Hematopoietic multipotent progenitor cell treated with erythropoietin and hydrocortisone succinate and interleukin-3 and kit ligand, for 15 days (in vitro differentiated cells): ENCODE results near the gene ATP1A3.
"Not testable (repeated sequence)": the region's sequence is repeated elsewhere in the genome, so short reads cannot be mapped to it uniquely, and the experiment has no call there.

ENCODE experiments used
- DNase-seq: peaks from one replicate; pipeline ENCODE4 v3.0.0-alpha.2; 2015; ENCODE audit warnings: low spot score

Gene ATP1A3

DNA sequence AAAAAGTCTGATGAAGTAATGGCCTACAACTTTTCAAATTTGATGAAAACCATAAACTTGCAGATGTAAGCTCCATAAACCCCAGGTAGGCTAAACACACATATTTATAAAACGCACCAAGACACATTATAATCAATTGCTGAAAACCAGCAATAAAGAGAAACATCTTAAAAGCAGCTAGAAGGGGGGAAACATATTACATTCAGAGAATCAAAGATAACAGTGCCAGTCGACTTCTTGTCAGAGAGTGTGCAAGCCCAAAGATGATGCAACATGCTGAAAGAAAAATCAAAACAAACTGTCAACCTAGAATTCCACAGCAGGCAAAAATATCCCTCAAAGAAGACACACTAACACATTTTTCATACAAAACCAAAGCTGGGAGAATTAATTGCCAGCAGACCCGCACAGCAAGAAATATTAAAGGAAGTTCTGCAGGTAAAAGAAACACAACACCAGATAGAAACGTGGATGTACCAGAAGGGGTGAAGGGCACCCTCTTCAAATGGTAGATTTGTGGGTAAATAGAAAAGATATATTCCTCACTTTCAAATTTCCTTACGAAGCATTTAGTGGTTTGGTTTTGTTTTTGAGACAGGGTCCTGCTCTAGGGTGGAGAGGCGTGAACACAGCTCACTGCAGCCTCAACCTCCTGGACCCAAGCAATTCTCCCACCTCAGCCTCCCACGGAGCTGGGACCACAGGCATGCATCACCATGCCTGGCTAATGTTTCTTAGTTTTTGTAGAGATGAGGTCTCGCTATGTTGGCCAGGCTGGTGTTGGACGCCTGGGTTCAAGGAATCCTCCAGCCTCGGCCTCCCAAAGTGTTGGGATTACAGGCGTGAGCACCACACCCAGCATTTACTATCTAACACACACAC lies 16.5 kb upstream of the ATP1A3 start:
- no peak for DNase-seq

DNA sequence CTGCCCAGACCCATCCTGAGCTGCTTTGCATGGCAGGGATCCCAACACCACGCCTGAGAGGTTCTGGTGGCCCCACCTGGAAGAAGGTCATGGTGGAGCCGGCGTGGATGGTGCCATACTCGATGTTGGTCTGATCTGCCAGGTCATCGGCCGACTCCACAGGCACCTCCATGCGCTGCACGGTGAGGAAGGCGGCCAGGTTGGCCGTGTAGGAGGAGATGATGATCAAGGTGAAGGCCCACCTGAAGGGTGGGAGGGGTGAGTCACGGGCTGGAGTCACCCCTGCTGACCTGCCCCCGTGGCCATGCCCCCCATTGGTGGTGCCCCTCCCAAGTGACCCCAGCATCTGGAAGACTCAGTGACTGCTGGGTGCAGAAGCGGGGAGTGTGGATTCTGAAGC lies 12.5 kb upstream of the ATP1A3 start:
- DNase-seq, result no peak

DNA sequence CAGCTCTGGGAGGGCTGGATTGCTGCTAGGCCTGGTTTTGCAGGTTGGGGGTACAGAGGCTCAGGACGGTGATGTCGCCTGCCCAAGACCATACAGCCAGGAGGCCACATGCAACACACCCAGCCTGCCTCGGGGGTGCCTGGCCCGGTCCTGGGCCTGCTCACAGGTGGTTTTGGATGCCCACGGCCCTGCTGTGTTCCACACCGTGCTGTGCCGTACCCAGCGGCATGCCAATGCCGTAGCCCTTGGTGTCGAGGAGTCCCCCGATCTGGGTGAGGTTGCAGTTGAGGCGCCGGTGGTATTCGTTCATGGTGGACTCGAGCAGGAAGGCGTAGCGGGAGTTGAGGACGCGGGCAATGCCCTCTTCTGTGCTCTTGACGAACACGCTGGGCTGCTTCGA lies 11.5 kb upstream of the ATP1A3 start:
- DNase-seq, result no peak

DNA sequence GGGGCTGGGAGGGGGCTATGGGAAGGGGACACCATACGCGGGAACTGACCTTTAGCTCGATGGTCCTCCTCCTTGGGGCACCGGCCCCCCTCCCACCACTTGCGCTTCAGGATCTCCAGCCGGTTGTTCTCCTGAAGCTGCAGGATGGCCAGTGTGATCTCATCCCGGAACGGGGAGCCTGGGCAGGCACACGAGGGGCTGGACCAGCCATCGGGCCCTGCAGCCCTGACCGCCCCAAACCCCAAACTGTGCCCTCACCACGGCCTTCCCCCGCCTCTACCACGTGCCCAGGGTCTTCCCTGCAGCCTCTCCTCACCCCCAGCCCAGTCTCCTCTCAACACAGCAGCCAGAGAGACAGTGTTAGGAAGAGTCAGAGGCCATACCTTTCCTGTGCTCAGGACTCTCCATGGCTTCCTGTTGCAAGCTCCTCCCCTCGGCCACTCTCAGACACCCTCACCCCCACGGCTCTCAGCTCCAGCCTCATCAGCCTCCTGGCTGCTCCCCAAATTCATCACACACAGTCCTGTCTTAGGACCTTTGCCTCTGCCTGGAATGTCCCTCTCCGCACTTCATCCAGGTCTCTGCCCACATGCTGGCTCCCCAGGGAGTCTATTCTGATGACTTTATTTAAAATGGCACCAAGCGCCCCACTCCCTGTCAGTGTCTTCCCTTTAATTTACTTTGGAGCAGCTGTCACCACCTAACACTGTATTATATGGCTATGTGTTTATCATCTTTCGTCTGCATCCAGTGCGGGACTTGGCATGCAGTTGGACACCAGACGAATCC lies 9.7 kb upstream of the ATP1A3 start:
- DNase-seq, result no peak

DNA sequence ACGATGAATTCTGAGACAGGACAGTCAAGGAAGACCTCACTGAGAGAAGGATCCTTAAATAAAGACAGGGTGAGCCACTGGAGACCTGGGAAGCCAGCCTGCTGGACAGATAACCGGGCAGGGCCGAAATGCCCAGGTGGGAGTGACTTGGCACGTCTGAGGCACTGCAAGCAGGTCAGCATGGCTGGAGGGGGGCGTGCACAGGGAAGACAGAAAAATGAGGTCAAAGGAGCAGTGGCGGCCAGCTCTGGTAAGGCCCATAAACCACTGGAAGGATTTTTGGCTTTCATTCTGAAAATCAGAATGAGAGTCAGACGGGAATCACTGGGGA lies 5.8 kb upstream of the ATP1A3 start:
- no peak for DNase-seq

DNA sequence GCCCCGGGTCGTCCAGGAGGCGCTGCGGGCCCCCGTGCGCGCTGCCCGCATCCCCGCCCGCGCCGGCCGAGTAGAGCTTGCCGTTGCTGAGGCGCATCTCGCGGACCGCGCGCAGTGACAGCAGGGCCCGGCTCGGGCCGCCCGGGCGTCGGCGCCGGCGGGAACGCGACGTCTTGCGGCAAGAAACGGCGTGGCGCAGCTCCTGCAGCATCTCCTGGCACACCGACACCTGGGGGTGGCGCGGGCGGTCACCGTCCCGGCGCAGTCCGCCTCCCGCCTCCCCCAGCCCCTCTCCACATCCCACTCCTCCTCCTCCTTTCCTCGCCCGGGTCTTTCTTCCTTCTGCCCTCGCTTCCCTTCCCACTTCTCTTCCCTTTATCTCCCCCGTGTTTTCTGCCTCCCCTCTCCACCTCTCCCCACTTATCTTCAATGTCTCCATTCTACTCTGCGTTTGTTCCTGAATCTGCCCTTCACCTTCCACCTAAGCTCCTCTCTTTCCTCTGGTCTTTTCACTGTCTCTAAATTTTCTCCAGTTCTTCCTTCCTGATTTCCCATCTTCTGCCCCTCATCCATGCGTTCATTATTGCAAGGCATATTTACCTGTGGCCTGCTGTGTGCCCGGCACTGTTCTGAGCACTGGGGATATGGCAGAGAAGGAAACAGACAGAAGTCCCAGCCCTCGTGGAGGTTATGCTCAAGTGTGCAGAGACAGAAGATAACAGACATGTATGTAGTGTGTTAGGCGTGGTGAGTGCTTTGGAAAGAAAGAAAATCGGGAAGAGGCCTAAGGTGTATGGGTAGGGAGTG lies 5.2 kb upstream of the ATP1A3 start:
- DNase-seq, result no peak

DNA sequence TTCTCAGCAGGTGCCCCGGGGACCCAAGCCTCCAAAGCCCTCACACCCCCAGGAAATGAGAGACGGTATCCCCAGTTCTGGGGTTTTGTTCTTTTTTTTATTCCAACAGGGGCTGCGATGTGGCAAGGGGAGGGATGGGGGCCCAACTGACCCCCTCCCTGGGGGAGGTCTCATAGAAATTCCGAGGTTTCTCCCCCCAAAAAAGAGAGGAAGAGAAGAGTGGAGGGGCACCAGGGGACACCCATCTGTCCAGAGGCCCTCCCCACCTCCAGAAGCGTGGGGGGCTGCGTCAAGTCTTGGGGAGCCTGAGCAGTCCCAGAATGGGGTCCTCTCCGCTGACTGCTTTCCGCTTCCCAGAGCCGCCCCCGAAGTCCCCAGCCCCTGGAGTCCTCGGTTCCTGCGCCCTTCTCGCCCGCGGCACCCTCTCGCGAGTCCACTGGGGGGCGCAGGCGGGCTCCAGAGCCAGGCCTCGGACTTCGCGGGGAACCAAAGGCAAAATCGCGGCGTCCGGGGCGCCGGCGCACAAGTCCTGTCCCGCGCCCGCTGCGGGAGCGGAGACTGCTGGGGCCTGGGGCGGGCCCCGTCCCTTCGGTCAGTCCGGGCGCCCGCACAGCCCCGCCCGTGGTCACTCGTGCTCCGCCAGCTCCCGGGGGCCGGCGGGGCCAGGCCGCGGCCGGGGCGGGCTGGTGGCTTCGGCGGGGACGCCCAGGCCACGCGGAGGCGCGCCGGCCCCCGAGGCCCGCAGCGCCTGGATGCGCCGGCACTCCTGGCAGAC lies 4.4 kb upstream of the ATP1A3 start:
- no peak for DNase-seq

DNA sequence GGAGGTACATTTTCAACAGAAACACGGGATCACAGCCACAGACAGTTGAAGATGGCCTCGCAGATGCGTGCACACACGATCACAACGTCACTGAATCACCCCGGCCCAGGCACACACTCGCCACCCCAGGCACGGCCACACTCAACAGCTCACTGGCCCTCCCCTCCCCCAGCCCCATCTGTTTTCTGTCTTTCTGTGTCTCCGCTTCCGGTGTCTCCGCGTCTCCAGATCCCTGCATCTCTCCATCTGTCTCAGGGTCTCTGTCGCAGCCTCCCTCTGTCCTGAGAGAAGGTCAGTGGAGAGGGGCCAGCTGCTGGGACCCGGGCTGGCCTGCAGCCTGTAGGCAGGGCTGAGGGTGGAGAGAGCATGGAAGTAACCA lies 3.8 kb upstream of the ATP1A3 start:
- DNase-seq, result no peak

DNA sequence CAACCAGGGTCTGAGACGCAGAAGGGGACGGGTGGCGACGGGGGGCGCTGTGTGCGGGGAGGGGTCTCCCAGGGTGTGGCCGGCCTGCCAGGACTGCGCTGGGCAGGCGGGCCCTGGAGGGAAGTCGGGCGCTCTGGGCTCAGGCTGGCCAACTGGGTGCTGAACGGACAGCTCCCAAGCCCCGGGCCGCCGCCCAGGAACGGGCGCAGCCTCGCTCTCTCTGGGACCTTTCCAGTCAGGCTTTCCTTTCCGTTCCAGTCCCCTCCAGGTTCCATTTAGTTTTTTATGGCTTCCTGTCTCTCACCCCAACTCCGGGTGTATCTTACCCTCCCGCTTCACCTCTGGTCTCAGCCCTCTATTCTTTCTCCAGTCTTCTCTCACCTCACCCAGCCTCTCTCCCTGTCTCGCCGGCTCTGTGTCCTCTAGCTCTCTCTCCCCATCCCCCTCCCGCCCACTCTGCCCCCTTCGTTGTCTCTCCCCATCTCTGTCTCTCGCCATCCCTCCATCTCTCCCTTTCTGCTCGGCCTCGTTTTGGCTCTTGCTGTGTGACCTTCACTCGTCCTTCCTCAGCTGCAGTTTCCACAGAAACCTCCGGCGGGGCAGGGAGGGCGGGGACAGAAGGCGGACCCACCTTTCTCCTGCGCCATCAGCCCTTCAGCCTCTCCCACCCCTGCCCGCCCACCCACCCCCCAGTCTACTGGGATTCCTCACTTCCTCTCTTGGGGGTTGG lies 3.3 kb upstream of the ATP1A3 start:
- DNase-seq, result no peak

DNA sequence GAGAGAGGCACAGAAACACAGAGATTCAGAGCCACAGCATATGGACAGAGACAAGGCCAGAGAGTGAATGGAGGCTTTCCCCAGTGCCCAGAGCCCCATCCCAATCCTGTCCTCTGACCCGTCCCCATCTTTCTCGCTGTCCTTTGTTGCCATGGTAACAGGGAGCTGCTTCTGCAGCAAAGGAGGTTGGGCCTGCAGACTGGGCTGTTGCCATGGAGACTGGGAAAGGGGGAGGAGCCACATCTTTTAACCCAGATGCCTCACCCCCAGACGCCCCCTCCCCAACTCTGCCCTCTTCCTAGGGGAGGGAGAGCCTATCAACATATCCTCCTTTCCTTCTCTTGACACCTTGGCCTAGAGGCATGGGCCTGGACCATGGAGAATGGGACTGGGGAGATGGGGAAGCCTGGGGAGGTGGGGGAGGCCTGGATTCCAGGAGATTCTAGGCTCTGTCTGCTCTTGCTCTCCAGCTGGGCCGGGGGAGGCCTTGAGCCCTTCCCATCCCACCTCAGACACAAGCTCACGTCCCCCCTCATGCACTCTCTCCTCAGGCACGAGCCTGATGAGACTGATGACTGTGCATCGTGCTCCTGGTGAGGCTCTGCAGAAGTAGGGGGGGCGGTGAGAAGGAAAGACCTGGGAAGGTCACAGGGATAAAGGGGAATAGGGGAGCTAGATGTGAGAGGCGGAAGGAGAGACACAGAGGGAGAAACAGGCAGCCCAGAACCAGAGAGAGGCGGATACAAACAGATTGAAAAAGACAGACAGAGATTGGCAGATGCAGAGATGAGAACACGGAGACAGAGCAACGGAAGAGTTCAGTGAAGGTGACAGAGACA lies 2.1 kb upstream of the ATP1A3 start:
- DNase-seq, result no peak

DNA sequence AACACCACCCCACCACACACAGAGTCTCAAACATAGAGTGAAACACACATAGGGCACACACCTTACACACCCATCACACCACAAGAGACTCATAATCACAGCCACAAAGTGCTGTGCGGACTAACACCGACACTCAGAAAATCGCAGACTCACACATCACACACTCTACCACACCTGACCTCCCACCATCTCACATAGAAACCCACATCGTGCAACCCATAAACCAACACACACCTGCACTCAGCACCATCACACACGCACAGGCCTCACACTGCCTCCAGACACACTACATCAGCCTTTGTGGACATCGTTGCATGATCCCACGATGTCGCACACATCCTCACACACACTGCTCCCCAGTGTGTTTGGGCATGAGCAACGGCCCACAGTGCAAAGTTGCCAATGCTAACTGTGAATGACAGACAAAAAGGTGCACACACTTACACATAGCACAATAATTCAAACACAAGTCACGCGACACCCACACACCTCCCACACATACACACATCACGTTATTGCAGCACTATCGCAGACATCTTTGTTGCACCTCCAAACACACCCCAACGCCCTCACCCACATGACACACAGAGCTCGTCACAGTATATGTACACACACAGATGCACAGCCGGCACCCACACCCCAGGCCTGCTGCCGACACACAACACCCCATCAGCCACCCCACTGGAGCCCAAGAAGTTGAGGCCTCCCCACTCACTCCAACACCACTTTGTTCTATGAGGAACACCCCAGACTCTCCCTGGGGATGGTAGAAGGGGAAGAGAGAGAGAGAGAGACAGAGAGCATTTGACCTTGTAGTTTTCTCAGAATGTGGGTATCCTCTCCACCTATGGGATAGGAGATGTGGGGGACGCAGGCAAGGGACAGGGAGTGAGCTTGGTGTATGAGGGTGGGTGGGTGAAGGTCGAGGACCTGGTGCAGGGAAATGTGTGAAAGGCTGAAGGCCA lies 1.2 kb upstream of the ATP1A3 start:
- DNase-seq, result no peak

DNA sequence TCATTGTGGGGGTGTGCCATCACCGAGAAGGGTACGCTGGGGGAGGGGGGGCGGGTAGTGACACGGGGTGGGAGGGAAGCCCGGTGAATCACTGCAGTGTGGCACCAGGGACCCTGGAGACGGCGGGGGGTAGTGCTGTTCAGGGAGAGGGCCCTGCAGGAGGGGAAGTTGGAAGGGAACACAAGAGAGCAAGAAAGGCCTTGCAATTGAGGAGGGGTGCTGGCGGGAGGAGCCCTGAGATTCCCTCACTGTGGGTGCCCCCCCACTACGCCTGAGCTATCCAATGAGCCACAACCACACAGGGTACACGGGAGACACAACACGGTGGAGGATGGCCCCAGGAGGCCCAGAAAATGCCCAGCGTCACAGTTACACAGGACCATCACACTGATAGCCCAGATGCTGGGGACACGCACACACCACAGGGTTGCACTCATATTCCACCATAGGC lies 516 bp upstream of the ATP1A3 start:
- no peak for DNase-seq

DNA sequence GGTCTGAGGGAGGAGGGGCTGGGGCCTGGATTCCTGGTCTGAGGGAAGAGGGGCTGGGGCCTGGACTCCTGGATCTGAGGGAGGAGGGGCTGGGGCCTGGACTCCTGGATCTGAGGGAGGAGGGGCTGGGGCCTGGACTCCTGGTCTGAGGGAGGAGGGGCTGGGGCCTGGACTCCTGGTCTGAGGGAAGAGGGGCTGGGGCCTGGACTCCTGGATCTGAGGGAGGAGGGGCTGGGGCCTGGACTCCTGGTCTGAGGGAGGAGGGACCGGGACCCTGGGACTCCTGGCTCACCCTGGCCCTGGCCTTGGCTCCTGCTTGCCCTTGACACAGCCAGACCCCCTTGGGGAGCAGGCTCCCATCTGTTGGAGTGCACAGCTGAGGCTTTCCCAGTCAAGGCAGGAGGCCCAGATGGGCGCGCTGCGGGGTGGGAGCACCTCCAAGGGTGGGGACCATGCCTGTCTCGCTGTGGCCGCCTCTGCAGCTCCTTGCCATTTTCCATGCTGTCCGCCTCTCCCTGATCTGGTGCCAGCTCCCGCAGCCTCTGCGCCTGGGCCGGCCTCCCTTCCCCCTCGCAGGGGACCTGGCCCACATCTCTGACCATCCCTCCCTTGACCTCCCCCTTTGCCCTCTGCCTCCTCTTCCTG lies 2.0 kb downstream of the ATP1A3 start:
- not testable (repeated sequence) for DNase-seq

DNA sequence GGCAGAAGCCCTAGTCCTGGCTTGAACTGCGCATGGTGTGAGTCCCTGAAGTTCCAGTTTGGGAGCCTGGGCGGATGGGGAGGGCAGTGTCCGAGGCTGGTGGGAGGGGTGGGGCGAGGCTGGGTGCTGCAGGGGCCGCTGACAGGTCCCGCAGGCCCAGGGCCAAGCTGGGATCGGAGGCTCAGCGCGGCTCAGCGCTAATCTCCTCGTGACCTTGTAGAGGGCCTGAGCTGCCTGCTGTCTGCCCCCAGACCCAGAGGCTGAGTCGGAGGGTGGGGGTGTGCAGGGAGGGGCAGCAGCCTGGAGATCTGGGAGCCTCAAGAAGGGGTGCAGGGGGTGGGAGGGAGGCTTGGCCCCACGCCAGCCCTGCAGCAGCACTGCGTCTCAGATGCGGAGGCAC lies 3.0 kb downstream of the ATP1A3 start:
- no peak for DNase-seq

DNA sequence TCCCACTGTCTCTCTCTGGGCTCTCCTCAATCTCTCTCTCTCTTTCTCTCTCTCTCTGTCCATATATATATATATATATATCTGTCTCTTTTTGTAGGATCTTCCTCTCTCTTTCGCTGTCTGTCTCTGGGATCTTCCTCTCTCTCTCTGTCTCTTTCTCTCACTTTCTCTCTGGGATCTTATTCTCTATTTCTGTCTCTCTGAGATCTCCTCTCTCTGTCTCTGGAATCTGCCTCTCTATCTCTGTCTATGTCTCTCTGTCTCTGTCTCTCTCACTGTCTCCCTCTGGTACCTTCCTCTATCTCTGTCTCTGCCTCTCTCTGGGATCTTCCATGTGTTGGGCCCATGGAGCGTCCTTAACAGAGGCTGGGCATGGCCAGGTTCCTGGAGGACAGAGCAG lies 3.4 kb downstream of the ATP1A3 start:
- DNase-seq, result no peak

DNA sequence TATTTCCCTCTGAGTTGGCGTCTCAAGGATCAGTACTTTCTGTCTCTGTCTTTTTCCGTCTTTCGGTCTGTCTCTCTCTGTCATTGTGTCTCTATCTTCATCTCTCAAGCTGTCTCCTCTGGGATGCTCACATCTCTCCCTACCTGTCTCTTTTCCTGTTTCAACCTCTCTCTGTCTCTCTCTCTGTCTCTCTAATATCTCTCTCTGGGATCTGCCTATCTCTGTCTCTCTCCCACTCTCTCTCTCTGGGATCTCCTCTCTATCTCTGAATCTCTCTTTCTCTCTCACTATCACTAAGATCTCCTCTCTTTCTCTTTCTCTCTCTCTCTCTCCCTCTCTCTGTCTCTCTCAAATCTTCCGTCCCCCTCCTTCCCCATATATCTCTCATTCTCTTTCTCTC lies 4.0 kb downstream of the ATP1A3 start:
- DNase-seq, result no peak

DNA sequence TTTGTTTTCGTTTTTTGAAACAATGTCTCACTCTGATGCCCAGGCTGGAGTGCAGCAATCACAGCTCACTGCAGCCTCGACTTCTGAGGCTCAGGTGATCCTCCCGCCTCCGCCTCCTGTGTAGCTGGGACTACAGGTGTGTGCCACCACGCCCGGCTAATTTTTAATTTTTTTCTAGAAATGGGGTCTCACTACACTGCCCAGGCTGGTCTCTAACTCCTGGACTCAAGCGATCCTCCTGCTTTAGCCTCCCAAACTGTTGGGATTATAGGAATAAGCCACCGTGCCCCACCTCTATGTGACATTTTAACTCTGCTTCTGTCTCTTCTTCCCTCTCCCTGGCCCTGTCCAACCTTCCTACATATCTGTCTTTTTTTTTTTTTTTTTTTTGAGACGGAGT lies 5.1 kb downstream of the ATP1A3 start:
- DNase-seq, result no peak

DNA sequence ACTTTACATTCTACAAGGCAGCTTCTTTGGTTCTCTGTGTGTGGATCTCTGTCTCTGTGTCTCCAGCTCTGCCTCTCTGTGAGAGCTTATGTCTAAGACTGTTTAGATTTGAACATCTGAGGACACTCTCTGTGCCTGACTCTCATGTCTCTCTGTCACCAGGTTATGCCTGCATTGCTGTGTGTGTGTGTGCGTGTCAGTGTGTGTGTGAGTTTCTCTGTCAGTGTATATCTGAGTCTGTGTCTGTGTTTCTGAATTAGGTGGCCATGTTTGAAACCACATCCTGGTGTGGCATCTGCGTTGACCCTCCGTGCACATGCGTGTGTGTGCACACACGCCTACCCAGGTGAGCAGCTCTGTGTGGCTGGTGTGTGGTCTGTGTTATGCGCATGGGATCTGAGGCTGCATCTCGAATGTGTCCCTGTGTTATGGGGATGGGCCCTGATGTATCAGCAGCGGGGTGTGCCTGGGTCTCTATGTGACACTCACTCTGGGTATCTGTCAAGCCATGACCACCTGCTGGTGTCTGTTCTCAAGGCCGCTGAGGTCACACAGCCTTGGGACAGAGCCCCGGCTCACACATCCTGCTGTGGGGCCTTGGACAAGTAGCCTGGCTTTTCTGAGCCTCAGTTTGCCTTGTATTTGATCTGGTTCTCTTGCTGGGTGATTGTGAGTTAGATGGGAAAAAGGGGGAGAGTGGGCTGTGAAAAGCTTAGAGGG lies 6.7 kb downstream of the ATP1A3 start:
- no peak for DNase-seq
